ENCODE results near the gene LRRC75B. TPM values are rescaled to one million over a fixed set of nuclear protein-coding genes. Genes with fewer than 3 reads are reported as not detected.

The LRRC75B gene
- total RNA-seq, 2 donors from 2014 or later: 20.8 to 33.9 TPM

DNA sequence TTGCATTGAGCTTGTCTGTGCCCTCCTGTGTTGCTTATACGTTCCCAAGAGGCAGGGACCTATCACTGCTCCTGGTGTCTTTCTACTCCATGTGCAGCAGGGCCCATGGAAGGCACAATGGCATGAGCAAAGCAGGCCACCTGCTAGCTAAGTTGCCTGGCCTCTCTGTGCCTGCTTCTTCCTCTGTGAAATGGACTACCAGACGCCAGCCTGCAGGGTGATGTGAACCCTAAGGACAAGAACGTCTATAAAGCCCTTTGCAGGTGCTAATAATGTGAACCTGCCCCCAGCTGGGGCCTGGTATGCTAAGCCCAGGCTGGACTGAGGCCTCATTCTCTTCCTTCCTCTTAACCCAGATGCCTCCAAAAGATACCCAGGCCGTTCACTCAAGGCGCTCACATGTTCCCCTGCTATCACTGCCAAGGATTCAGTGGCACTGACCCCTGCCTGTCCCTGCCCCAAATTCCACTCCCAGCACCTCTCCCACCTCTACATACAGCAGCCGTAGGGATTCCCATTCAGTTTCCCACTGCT lies 41.9 kb downstream of the LRRC75B start:
- no peaks in the 10 kb centered on the region for H3K27me3 ChIP-seq
- DNase-seq (no peak), ATAC-seq (no peak)
- TF ChIP-seq, protein P1, sequence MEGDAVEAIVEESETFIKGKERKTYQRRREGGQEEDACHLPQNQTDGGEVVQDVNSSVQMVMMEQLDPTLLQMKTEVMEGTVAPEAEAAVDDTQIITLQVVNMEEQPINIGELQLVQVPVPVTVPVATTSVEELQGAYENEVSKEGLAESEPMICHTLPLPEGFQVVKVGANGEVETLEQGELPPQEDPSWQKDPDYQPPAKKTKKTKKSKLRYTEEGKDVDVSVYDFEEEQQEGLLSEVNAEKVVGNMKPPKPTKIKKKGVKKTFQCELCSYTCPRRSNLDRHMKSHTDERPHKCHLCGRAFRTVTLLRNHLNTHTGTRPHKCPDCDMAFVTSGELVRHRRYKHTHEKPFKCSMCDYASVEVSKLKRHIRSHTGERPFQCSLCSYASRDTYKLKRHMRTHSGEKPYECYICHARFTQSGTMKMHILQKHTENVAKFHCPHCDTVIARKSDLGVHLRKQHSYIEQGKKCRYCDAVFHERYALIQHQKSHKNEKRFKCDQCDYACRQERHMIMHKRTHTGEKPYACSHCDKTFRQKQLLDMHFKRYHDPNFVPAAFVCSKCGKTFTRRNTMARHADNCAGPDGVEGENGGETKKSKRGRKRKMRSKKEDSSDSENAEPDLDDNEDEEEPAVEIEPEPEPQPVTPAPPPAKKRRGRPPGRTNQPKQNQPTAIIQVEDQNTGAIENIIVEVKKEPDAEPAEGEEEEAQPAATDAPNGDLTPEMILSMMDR (IDR thresholded peaks at IDR 0.05): no peak
- TF ChIP-seq POLR2A (IDR thresholded peaks at IDR 0.05): no peak
- no peaks in the 10 kb centered on the region for H3K9me3 ChIP-seq
- no peak overlapping the region for H3K4me3 ChIP-seq
- peaks cover 0 to 17% of the 10 kb centered on the region in 2 donors for H3K36me3 ChIP-seq (replicated peaks in 1 of 2; ENCODE audit: insufficient read depth in 1 of 2, low read depth in 2 of 2)
- intact Hi-C loops (cut with DNase I): no loop called here
- 74 to 91% methylated on average over 4 to 6 of the region's 6 CpGs for WGBS, 2 donors
- peaks cover 51% of the 10 kb centered on the region for H3K4me1 ChIP-seq
- H3K27ac ChIP-seq: peak overlapping the region; percentile 16 to 61 (median 48)

DNA sequence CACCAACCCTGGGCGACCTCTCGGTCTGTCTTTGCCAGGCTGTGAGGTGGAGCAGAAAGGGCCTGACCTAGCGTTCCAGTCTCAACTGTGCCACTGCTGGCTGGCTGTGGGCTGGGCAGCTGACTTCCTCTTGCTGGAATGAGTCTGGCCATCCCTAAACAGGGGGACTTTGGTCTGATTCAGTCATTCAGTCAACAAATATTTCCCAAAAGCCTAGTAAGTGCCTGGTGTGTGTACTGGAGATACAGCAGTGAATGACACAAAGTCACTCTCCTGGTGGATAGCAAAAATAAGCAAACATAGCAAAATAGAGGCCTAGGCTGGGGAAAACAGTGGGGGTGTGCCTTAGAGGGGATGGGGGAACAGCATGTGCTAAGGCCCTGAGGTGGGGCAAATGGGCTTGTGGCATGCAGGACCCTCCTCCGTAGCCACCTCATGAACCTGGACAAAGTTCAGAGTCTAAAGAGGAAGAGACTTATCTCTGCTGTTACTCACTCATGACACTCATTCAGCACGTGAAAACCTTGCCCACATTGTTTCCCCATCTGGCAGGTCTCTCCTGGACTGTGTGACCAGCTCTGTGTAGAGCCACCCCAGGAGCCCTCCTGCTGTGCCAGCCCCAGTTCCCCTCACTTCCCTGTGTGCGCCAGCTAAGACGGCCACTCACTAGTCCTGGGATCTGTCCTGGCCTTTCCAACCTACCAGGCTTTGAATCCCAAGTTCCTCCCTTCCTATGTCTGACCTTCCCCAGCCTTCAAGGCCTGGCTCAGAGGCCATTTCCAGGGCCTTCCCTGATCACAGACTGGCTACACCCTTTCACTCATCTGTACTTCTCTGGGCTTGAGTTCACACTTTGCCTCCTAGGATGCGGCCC lies 42.6 kb downstream of the LRRC75B start:
- Histone ChIP-seq H3K4me1 (peaks cover 58% of the 10 kb centered on the region), H3K27ac (peak overlapping the region; percentile 16 to 61 (median 48)), H3K36me3 (replicated peaks in 1 of 2; ENCODE audit: insufficient read depth in 1 of 2, low read depth in 2 of 2) (peaks cover 0 to 17% of the 10 kb centered on the region in 2 donors), H3K27me3 (no peaks in the 10 kb centered on the region), H3K4me3 (no peak overlapping the region), H3K9me3 (no peaks in the 10 kb centered on the region)
- peak in 3 of 4 donors; percentile 26 to 54 (median 48) for DNase-seq
- intact Hi-C loops (cut with DNase I): no loop called here
- TF ChIP-seq, protein P1 (IDR thresholded peaks at IDR 0.05): no peak
- no peak for TF ChIP-seq POLR2A (IDR thresholded peaks at IDR 0.05)
- 58 to 72% methylated on average over 7 to 8 of the region's 8 CpGs for WGBS, 2 donors
- ATAC-seq: peak; percentile 5

DNA sequence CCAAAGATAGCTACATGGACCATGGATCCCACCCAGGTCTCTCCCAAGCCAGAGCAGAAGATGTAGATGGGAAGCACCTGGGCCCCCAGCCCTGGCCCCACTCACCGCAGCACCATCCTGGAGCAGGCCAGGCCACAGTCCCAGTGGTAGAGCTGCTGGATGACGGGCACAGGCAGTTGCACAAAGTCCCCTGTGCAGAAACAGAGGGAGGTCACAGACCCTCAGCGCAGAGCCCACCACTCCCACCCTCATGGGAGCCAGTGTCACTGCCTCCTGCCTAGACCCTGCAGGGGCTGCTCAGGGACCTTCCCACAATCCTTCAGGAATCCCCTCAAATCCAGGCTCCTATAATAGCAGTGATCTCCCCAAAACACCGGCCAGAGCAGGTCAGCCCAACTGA lies 44.1 kb downstream of the LRRC75B start:
- no peak for DNase-seq
- Histone ChIP-seq H3K36me3 (replicated peaks in 1 of 2; ENCODE audit: insufficient read depth in 1 of 2, low read depth in 2 of 2) (peaks cover 0 to 22% of the 10 kb centered on the region in 2 donors), H3K27ac (no peak overlapping the region), H3K4me3 (no peak overlapping the region), H3K27me3 (no peaks in the 10 kb centered on the region), H3K9me3 (no peaks in the 10 kb centered on the region), H3K4me1 (peaks cover 68% of the 10 kb centered on the region)
- WGBS, 2 donors: 100% methylated on average over 4 of the region's 4 CpGs; no CpG with 5 or more reads in 1 of the 2 donors
- intact Hi-C loops (cut with DNase I): no loop called here
- TF ChIP-seq, protein P1 (IDR thresholded peaks at IDR 0.05): no peak
- no peak for TF ChIP-seq POLR2A (IDR thresholded peaks at IDR 0.05)
- ATAC-seq: no peak

DNA sequence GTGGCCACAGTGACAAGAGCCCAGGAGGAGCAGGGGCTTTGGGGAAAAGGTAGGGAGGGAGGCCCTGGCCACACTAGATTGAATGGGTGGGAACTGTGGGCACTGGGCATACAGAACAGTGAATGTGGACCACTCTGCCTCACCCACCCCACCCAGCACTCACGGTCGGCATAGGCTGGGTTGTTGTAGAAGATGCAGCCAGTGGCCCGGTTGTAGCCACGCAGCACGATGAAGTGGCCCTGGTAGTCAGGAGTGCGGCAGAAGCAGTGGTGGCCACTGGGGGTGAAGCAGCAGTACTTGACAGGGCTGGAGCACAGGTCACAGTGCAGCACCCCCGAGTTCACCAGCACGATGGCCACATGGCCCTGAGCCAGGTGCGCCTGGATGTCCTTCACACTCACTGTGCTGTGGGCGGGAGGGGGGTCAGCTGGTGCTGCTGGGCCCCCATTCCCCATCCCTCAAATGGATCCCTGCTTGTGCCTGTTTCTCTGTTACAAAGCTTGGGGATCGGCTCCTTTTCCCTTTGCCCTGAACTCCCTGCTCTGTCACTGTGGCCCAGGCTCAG lies 49.1 kb downstream of the LRRC75B start:
- Histone ChIP-seq H3K9me3 (no peaks in the 10 kb centered on the region), H3K4me1 (peaks cover 43% of the 10 kb centered on the region), H3K36me3 (replicated peaks in 1 of 2; ENCODE audit: insufficient read depth in 1 of 2, low read depth in 2 of 2) (peaks cover 0 to 41% of the 10 kb centered on the region in 2 donors), H3K27ac (peak overlapping the region in 1 of 4 donors; percentile 24), H3K4me3 (no peak overlapping the region), H3K27me3 (no peaks in the 10 kb centered on the region)
- WGBS, 2 donors: 73 to 92% methylated on average over 8 to 11 of the region's 11 CpGs
- DNase-seq (no peak), ATAC-seq (no peak)
- intact Hi-C loops (cut with DNase I): no loop called here
- TF ChIP-seq POLR2A (IDR thresholded peaks at IDR 0.05): no peak
- TF ChIP-seq, protein P1 (IDR thresholded peaks at IDR 0.05): no peak
